GM12878 (cell line): Measurements from ENCODE around the gene KANK4. TPM values are rescaled to one million over a fixed set of nuclear protein-coding genes. Genes with fewer than 3 reads are reported as not detected.

Source experiments
- ATAC-seq: fragments of 200-7000 bp; cut with Tn5 transposase; 3 replicates; pipeline ENCODE4 v1.9.1; 2020; ENCODE audit warnings: mild to moderate bottlenecking, moderate library complexity
- BruUV-seq: library from RNA; stranded (reverse); fragments of 400-500 nt; replicated peaks from 2 replicates; lab custom pipeline; 2021; lab: Mats Ljungman, UMichigan
- CTCF ChIA-PET: fragments of 300-600 bp; sonication (Branson Sonifier 250); formaldehyde crosslinking; extraction: SDS; loops from one replicate; lab custom pipeline; 2021; ENCODE audit warnings: inconsistent platforms; lab: Yijun Ruan, JAX
- POLR2A ChIA-PET: fragments of 350-600 bp; formaldehyde crosslinking; extraction: SDS; loops from one replicate; lab custom pipeline; 2021; ENCODE audit warnings: inconsistent platforms; lab: Charles Lee
- RAD21 ChIA-PET: fragments of 300-600 bp; sonication (Branson Sonifier 250); formaldehyde crosslinking; loops from one replicate; lab custom pipeline; 2023; ENCODE audit warnings: antibody characterized with exemption; ENCODE audit not compliant: unreplicated experiment; lab: Charles Lee
- SMC1A ChIA-PET: fragments of 300-600 bp; sonication (Branson Sonifier 250); formaldehyde crosslinking; loops from one replicate; lab custom pipeline; 2023; ENCODE audit not compliant: unreplicated experiment, uncharacterized antibody; lab: Charles Lee
- DNase-seq: peaks from one replicate; pipeline ENCODE4 v3.0.0-alpha.2; 2011; ENCODE audit warnings: low read depth, low spot score
- FAIRE-seq: peaks from 3 replicates; lab custom pipeline; 2011; peaks lifted over from hg19 to GRCh38; lab: Jason Lieb, UNC
- H2AFZ ChIP-seq: 2 replicates; pipeline ENCODE4 v1.6.0; 2011; ENCODE audit warnings: low read depth, low read length, control low read depth; ENCODE audit not compliant: control insufficient read depth
- H3K27ac ChIP-seq: 2 replicates; pipeline ENCODE4 v1.5.1; 2011; ENCODE audit warnings: control low read depth; ENCODE audit not compliant: control insufficient read depth, insufficient read depth
- H3K27me3 ChIP-seq, 2 experiments: replicated peaks in 1 of 2; 2 replicates each; pipeline versions ENCODE4 v1.6.0 to v1.6.1; 2011; ENCODE audit warnings: low read length in 1 of 2; ENCODE audit not compliant: control insufficient read depth in 2 of 2, insufficient read depth in 2 of 2
- H3K36me3 ChIP-seq, 2 experiments: 2 replicates each; pipeline ENCODE4 v1.5.1; 2011; ENCODE audit warnings: low read length in 1 of 2; ENCODE audit not compliant: control insufficient read depth in 2 of 2, insufficient read depth in 2 of 2
- H3K4me1 ChIP-seq: 2 replicates; pipeline ENCODE4 v1.6.1; 2011; ENCODE audit warnings: mild to moderate bottlenecking, low read length, moderate library complexity, mixed read lengths; ENCODE audit not compliant: control insufficient read depth, insufficient read depth
- H3K4me2 ChIP-seq: 2 replicates; pipeline ENCODE4 v1.6.0; 2011; ENCODE audit warnings: control low read depth; ENCODE audit not compliant: control insufficient read depth, insufficient read depth
- H3K4me3 ChIP-seq: fragments of 200-600 bp; sonication (generic); 2 replicates; pipeline ENCODE4 v1.5.1; 2016
- H3K79me2 ChIP-seq: 2 replicates; pipeline ENCODE4 v1.6.0; 2011; ENCODE audit warnings: low read length; ENCODE audit not compliant: control insufficient read depth, insufficient read depth
- H3K9ac ChIP-seq: 2 replicates; pipeline ENCODE4 v1.8.0; 2011; ENCODE audit warnings: low read length, control low read depth, mixed read lengths; ENCODE audit not compliant: control insufficient read depth, insufficient read depth
- H3K9me3 ChIP-seq: replicated peaks from 3 replicates; pipeline ENCODE4 v1.5.1; 2011; ENCODE audit warnings: mild to moderate bottlenecking, low read length; ENCODE audit not compliant: control insufficient read depth, insufficient read depth
- H4K20me1 ChIP-seq: 2 replicates; pipeline ENCODE4 v1.6.0; 2011; ENCODE audit not compliant: control insufficient read depth, insufficient read depth
- BHLHE40 ChIP-seq, 2 experiments: fragments of 450-650 bp in 1 of 2; IDR thresholded peaks; 2 replicates each; pipeline ENCODE4 v1.6.1; 2011 to 2017; ENCODE audit warnings: low read depth in 2 of 2, borderline replicate concordance in 1 of 2, improper control_type of control experiment in 1 of 2, low read length in 1 of 2, mild to moderate bottlenecking in 1 of 2
- CBX5 ChIP-seq: sonication (generic); IDR thresholded peaks from 2 replicates; pipeline ENCODE4 v1.6.1; 2016; ENCODE audit warnings: low read depth, moderate library complexity, mild to moderate bottlenecking, inconsistent platforms
- IRF5 ChIP-seq: fragments of 450-650 bp; IDR thresholded peaks from 2 replicates; pipeline ENCODE4 v1.6.1; 2017; ENCODE audit warnings: borderline replicate concordance
- MEF2A ChIP-seq: IDR thresholded peaks from 2 replicates; pipeline ENCODE4 v1.6.1; 2011; ENCODE audit warnings: low read depth, mild to moderate bottlenecking, low read length, moderate library complexity; ENCODE audit not compliant: insufficient read depth
- NFIC ChIP-seq: IDR thresholded peaks from 2 replicates; pipeline ENCODE4 v1.6.1; 2012; ENCODE audit warnings: low read depth, mild to moderate bottlenecking, inconsistent platforms, low read length, moderate library complexity
- NR2F1 ChIP-seq: fragments of 450-650 bp; conservative IDR thresholded peaks from 2 replicates; pipeline ENCODE4 v1.6.1; 2017; ENCODE audit warnings: mild to moderate bottlenecking
- PAX5 ChIP-seq: IDR thresholded peaks from 2 replicates; pipeline ENCODE4 v1.6.1; 2011; ENCODE audit warnings: low read depth, low read length, borderline replicate concordance
- RAD21 ChIP-seq: IDR thresholded peaks from 2 replicates; pipeline ENCODE4 v1.6.1; 2011; ENCODE audit warnings: mild to moderate bottlenecking, low read depth, low read length, moderate library complexity; ENCODE audit not compliant: insufficient read depth
- SREBF2 ChIP-seq: IDR thresholded peaks from 2 replicates; pipeline ENCODE4 v1.6.1; 2012; ENCODE audit warnings: mild to moderate bottlenecking, low read length
- USF1 ChIP-seq: IDR thresholded peaks from 2 replicates; pipeline ENCODE4 v1.6.1; 2011; ENCODE audit warnings: borderline replicate concordance, low read depth, mild to moderate bottlenecking, moderate library complexity, mixed read lengths, low read length; ENCODE audit not compliant: insufficient read depth; ENCODE audit errors: extremely low read length
- ZBTB40 ChIP-seq: fragments of 450-650 bp; IDR thresholded peaks from 2 replicates; pipeline ENCODE4 v1.6.1; 2016; ENCODE audit warnings: mild to moderate bottlenecking, moderate library complexity, borderline replicate concordance
- ZNF24 ChIP-seq: fragments of 450-650 bp; IDR thresholded peaks from 2 replicates; pipeline ENCODE4 v1.6.1; 2017; ENCODE audit warnings: antibody characterized with exemption, mild to moderate bottlenecking
- ZNF274 ChIP-seq: IDR thresholded peaks from one replicate; pipeline ENCODE4 v1.8.0; 2011; ENCODE audit not compliant: insufficient read length, insufficient read depth
- ZNF592 ChIP-seq: fragments of 450-650 bp; IDR thresholded peaks from 2 replicates; pipeline ENCODE4 v1.6.1; 2017; ENCODE audit warnings: mild to moderate bottlenecking, moderate library complexity
- WGBS: methylation state at CpG from one replicate; pipeline ENCODE4 v1.1.6; 2016; ENCODE audit warnings: low lambda C conversion rate; ENCODE audit not compliant: insufficient replicate concordance, insufficient coverage; ENCODE audit errors: missing lambda C conversion rate; 5-methylcytosine and 5-hydroxymethylcytosine counted together
- in situ Hi-C: fragments of 300-500 bp; cut with MboI; formaldehyde crosslinking; loops from 9 replicates; pipeline ENCODE4 v1.14.3; 2018; ENCODE audit warnings: mixed read lengths
- intact Hi-C: fragments of 100-400 bp; cut with micrococcal nuclease; formaldehyde crosslinking; loops from one replicate; pipeline ENCODE4 v1.14.2; 2022; ENCODE audit not compliant: unreplicated experiment
- polyA plus RNA-seq, 11 experiments: library from polyadenylated mRNA; depleted of rRNA in 4 of 11; unstranded in 6 of 11; stranded (reverse) in 5 of 11; fragments of >200 nt; fragmentation: Nextera tagmentation in 4 of 11; fragmentation: Illumina TruSeq in 1 of 11; extraction: Ambion mirVana in 4 of 11; extraction: Trizol in 1 of 11; gene quantifications; 1 replicate in 1 of 11; 2 replicates in 10 of 11; pipeline versions ENCODE4 v1.2.1 to v1.2.3, GENCODE V29; 2011 to 2016; ENCODE audit warnings: inconsistent platforms in 2 of 11, missing spikeins in 2 of 11, low read depth in 1 of 11
- total RNA-seq, 4 experiments: library from RNA; depleted of rRNA in 3 of 4; stranded (reverse); fragments of >200 nt in 3 of 4; fragmentation: Illumina TruSeq in 1 of 4; extraction: Trizol in 1 of 4; gene quantifications; 2 replicates each; pipeline versions ENCODE4 v1.2.1 to v1.2.3, GENCODE V29; 2013 to 2021

The KANK4 gene
- total and polyA plus RNA-seq, 10 of the 15 experiments (the other 5 are each of a cell fraction or from before 2014, with no cell fraction given), result not detected

GRCh38 chr1:62229468-62229867, 89.8 kb downstream of the KANK4 start:
- POLR2A ChIA-PET, result no interaction called here
- no peaks in the 10 kb centered on the region for H3K9me3 ChIP-seq
- H3K9ac ChIP-seq, result no peak overlapping the region
- no peaks in the 10 kb centered on the region for H3K79me2 ChIP-seq
- H3K4me1 ChIP-seq, result no peaks in the 10 kb centered on the region
- no peak overlapping the region for H3K4me2 ChIP-seq
- CTCF ChIA-PET, result no interaction called here
- in situ Hi-C loops, result no loop called here
- no peaks in the 10 kb centered on the region; a peak in 1 of 4 replicates for H3K27me3 ChIP-seq
- DNase-seq (no peak), ATAC-seq (no peak), FAIRE-seq (no peak)
- intact Hi-C loops, result no loop called here
- H4K20me1 ChIP-seq, result no peaks in the 10 kb centered on the region
- WGBS, result 44% methylated on average over 2 of the region's 3 CpGs
- no peaks in the 10 kb centered on the region for H3K36me3 ChIP-seq
- RAD21 ChIA-PET, result no interaction called here
- SMC1A ChIA-PET, result no interaction called here
- H3K4me3 ChIP-seq, result no peak overlapping the region
- H2AFZ ChIP-seq, result no peak overlapping the region
- H3K27ac ChIP-seq, result no peak overlapping the region
- BruUV-seq, result no TSS peak
- TF ChIP-seq NR2F1 (no peak), NFIC (no peak), CBX5 (no peak), ZNF24 (no peak), SREBF2 (no peak), BHLHE40 (IDR thresholded peaks at IDR 0.05; ENCODE audit: borderline replicate concordance in 1 of 2, low read depth in 2 of 2, low read length in 1 of 2) (no peak), PAX5 (no peak), ZNF592 (no peak), USF1 (no peak), IRF5 (no peak), MEF2A (no peak), ZNF274 (no peak), ZBTB40 (no peak), RAD21 (no peak)
